GM18861 (cell line): ENCODE data around the gene ANKS1A.
"Not testable (repeated sequence)": the region's sequence is repeated elsewhere in the genome, so short reads cannot be mapped to it uniquely, and the experiment has no call there.

Experiments
- ATAC-seq: cut with Tn5 transposase; IDR thresholded peaks from one replicate; pipeline ENCODE4 v1.9.1; 2021; ENCODE audit not compliant: unreplicated experiment

Gene ANKS1A

DNA sequence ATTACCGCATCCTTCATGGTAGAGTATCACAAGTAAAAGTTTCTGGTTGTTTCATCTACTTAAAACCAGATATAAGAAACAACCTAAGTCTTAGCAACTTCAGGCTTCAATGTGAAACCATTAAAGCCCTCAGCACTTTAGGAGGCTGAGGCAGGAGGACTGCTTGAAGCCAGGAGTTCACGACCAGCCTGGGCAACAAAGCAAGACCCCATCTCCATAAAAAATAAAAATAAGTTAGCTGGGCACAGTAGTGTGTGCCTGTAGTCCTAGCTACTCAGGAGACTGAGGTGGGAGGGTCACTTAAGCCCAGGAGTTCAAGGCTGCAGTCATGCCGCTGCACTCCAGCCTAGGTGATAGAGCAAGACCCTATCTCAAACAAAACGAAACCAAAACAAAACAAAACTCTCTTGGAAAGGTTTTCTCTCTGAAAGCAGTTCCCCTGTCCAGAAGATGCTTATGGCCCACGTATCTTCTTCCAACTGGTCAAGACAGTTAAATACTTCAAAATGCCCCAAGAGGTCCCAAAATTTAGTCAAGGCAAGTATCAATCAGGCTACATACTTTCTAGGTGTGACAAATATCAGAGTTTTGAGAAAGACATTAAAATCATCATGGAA lies 11.1 kb upstream of the ANKS1A start:
- no peak for ATAC-seq

DNA sequence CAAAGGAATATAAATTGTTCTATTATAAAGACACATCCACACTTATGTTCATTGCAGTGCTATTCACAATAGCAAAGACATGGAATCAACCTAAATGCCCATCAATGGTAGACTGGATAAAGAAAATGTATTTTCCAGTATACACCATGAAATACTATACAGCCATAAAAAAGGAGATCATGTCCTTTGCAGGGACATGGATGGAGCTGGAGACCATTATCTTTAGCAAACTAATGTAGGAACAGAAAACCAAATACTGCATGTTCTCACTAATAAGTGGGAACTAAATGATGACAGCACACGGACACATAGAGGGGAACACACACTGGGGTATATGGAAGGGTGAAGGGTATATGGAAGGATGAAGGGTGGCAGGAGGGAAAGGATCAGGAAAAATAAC lies 5.0 kb upstream of the ANKS1A start:
- not testable (repeated sequence) for ATAC-seq

DNA sequence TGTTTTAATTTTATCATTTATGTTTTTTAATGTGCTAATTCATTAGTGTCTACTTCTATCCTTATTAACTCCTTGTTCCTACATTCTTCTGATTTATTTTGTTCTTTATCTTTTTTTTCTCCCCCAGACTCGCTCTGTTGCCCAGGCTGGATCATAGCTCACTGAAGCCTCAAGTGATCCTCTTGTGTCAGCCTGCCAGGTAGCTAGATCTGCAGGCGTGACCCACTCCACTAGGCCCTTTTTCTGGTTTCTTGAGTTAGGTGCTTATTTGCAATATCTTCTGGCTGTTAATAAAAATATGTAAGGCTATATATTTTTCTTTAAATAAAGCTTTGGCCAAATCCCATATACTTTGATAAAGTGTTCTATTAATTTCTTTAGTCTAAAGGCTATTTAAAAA lies 4.1 kb upstream of the ANKS1A start:
- no peak for ATAC-seq

DNA sequence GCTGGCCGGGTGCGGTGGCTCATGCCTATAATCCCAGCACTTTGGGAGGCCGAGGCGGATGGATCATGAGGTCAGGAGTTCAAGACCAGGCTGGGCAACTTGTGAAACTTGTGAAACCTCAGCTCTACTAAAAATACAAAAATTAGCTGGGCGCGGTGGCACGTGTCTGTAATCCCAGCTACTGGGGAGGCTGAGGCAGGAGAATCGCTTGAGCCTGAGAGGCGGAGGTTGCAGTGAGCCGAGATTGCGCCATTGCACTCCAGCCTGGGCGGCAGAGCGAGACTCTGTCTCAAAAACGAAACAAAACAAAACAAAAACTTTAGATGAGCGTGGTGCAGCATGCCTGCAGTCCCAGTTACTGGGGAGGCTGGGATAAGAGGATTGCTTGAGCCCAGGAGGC lies 3.2 kb upstream of the ANKS1A start:
- ATAC-seq: not testable (repeated sequence)

DNA sequence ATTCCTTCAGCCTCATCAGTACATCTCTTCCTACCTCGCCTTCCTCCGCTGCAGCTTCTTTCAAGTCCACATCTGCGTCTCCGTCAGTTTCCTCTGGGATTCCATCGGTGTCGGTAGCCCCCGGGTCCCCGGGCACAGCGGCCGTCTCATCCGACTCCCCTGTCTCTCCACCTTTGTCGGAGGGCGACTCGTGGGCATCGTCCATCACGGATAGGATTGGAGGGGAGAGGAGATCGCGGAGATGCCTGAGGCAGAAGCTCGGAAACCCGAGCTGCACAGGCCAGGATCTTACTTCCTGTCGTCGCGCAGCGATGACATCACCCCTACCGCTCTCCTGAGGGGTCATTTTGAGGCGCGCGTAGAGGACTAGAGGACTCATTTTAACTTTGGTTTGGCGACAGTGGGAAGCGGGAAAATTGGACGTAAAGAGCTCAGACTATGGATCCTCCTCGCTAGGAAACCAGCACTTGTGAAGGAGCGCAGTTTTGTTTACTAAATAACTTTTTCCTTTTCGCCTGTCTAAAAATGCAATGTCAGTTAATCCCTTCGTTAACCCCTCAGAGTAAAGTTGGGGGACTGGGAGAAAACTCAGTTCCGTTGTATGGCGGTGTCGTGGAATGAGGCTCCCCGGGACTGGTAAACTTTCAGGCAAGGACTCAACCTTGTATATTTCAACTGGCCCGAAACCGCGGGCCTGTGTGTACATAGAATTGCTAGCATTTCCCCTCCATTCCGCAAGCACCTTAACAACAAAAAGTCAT lies 1.1 kb upstream of the ANKS1A start, which contains the start of gene TAF11:
Gene TAF11 (minus strand): TSS at position 290 of the 761 bp plus-strand sequence. CDS start 85 bp downstream, at position 205.
- ATAC-seq: peak; percentile 69

DNA sequence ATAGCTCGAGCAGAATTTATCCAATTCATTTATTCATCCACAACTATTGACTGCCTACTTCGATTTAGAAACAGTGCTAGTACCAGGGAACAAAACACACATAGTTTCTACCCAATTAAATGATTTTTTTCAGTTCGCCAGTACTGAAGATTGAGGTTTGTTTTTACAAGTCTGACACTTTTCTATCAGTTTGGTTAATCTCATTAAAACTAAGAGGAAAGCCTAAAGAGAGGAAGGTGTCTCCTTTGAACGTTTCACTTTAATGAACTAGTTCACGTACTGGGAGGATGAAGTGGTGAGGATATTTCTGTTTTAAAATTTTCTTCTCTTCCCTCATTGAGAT lies 570 bp upstream of the ANKS1A start:
- ATAC-seq: no peak

DNA sequence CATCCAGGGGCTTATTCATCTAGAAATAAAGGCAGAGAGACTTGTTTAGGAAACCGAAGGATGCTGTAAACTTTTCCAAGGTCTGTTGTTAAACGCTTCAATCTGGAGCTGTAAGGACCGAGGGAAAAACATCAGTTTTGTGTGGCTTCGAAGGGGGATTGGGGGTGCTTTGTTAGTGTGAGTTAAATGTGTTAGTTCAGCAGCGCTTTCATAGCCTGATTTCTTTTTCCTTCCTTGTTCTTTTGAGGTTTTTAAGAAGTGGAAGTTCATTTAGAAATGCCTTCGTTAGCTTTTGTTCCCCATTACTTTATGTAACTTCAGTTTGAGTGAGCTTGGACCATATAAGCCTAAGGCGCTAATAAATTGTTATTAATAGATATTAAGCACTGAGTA lies 1.5 kb downstream of the ANKS1A start:
- no peak for ATAC-seq

DNA sequence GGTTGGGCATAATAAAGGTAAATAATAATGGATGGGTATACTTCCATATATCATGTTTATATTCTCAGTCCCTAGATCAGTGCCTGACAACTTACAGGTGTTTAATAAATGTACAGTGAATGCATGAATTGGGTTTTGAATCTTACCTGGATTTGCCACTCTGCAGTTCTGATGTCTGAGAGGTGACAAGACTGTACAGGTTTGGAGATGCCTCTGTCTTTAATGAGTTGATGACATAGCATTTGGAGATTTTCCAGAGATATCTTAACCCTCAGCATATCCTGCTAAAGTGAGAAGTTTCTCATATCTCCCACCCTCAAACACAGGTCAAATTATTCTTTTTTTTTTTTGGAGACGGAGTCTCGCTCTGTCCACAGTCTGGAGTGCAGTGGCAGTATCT lies 2.2 kb downstream of the ANKS1A start:
- no peak for ATAC-seq

DNA sequence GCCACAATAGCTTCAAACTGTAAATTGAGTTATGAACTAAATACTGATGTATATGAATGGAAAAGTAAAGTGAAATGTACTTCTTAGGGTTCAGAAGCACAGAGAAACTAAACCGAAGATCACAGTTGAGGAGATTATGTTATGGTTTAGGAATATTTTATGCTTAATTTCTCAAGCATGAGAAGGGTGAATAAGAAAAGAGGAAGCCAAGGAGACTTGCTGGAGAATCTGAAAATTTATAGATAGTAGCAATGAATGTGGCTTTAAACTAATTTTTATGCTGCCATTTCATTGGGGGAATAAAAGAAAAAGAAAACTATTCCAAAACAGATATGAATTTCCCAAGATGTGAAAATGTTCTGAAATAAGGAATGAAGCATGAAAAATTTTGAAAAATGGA lies 5.6 kb downstream of the ANKS1A start:
- no peak for ATAC-seq

DNA sequence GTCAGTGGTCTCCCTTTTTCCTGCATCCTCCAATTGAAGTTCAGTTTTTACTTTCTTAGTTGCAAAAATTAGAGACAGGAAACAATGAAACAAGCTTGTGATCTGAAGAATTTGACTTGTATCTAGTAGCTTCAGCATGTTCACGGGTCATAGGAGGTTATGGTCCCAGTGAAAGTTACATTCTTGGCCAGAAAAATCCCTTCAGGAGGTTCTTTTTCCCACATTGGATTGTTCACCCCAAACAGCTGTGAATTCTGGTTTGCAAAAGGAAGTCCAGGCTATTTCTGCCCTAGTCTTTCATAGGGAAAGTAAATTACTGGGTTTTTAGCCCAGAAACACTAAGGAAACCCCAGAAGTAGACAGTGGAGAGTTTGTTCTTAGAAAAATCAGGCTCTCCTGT lies 8.1 kb downstream of the ANKS1A start:
- no peak for ATAC-seq

DNA sequence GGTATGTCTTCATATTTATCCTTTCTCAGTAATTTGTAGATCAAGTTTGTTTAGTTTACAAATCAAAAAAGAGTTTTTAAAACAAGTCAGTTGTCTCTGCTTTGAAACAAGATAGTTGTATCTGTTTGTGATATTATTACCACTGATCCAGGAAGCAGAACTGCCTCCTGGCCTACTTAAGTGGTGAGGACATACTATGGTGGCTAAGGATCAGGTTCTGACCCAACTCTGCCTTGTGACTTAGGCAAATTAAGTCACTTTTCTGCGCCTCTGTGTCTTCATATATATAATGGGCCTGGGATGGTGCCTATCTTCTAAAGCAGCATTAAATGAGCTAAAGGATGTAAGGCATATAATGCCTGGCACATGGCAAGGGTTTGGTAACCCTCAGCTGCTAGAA lies 8.7 kb downstream of the ANKS1A start:
- no peak for ATAC-seq

DNA sequence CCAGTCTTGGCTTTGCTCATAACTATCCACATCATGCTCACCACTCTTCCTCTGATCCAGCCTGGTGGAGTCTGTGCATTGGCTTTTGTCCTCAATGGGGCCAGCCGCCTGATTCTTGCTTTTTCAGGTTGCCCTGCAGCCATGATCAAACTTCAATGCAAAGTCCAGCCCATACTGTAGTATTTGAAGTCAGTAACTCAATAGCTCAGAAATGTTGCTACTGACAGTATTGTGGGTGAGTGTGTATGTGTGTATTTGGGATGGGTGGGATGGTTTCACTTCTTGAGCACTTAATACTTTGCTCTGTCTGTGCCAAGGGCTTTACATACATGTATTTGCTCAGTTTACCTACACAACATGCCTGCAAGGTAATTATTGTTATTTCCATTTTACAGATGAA lies 10.7 kb downstream of the ANKS1A start:
- ATAC-seq: not testable (repeated sequence)

DNA sequence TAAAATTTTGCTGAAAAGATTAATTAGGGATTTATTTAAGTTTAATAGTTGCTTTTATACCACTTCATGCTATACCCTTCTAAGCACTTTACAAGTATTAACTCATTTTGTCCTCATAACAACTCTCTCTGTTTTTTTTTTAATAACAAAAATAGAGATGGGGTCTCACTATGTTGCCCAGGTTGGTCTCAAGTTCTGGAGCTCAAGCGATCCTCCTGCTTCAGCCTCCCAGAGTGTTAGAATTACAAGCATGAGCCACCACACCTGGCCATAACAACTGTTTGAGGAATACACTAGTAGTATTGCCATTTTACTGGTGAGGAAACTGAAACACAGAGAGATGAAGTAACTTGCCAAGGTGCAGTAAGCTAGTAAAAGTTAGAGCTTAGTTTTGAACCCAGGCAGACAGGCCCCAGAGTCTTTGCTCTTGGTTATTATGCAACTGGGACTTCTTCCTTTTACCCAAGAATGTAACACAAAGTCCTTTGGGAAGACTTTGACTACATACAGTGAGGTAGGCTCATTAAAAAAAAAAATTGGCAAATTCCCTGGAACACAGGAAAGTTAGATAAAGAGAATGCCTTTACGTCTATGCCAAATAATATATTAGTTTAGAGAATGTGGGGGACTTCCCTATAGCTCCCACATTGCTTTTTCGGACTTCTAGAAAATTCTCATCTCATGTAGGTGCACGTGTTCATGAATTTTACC lies 11.4 kb downstream of the ANKS1A start:
- ATAC-seq: no peak

DNA sequence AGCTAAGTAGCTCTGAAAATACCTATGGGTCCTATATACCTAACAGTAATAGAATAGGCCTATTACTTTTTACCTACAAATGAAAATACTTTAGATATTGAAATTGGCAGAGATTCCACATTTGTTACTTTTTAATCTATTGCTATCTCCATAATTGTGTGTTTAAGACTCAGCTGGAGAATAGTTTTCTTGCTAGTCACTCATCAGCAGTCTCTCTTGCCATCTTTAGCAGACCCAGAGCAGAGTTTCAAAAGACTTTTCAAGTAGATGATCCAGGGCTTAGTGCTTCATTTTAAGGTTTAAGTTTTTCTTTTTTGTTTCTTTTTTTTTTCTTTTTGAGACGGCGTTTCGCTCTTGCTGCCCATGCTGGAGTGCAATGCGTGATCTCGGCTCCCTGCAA lies 12.9 kb downstream of the ANKS1A start:
- no peak for ATAC-seq

DNA sequence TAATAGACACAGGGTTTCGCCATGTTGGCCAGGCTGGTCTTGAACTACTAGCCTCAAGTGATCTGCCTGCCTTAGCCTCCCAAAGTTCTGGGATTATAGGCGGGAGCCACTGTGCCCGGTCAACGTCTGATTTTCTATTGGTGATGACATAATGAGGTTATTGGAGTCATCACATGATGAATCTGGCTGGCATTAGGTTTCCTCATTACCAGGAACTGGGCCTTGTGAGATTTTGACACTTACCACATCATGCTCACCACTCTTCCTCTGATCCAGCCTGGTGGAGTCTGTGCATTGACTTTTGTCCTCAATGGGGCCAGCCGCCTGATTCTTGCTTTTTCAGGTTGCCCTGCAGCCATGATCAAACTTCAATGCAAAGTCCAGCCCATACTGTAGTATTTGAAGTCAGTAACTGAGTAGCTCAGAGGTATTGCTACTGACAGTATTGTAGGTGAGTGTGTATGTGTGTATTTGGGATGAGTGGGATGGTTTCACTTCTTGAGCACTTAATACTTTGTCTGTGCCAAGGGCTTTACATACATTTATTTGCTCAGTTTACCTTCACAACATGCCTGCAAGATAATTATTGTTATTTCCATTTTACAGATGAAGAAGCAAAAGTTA lies 16.0 kb downstream of the ANKS1A start:
- ATAC-seq: no peak

DNA sequence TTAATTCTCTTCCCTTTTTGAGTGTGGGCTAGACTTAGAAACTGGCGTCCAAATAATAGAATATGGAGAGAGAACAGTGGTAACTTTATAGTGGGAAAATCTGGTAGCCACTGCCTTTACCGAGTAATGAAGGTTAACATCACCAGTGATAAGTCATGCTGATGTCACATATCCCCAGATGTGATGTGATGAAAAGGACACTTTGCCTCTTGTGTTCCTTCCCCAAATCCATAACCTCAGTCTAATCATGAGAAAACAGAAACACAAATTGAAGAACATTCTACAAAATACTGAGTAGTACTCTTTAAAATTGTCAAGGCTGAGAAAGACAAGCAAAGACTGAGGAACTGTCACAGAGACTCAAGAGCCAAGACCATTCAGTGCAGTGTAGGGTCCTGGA lies 17.8 kb downstream of the ANKS1A start:
- no peak for ATAC-seq

DNA sequence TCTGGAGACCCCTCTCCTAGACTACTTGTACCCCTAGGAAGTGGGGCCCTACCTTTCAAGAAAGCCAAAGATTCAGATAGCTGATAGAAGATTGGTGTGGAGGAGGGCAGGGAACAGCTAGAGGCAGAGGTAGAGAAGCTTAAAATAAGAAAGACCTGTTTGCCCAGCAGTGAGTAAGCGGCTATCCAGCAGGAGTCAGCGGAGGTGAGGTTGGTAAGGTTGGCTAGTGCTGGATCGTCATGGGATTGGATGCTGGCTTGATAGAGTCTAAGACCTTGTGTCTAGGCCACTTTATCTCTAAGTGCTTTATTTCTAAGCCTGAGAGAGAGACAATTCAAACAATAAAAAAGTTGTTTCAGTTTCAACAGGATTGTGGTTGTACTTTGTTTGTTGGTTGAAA lies 19.1 kb downstream of the ANKS1A start:
- no peak for ATAC-seq

DNA sequence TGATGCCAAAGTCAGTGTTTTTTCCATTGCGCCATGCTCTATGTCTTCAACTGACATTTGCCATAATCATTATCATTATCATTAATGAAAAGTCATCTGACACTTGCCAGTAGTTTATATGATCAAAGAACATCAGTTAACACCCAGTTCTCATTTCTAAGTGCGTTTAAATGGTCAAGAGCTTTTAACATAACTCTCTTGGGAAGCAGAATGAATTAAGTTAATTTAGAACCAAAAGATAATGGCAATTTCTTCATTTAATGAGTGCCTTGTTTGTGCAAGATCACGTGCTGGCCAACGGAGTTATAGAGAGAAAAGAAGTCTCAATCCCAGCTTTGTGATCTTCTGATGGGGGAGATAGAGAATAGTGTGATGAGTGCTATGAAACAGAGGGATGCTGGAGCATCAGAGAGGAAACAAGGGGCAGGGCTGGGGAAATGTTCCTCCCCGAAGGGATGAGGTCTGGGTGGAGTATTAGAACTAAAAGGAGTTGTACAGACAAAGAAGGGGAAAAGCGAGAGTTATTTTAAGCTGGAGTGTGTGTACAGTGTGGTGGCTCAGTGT lies 20.3 kb downstream of the ANKS1A start:
- no peak for ATAC-seq

DNA sequence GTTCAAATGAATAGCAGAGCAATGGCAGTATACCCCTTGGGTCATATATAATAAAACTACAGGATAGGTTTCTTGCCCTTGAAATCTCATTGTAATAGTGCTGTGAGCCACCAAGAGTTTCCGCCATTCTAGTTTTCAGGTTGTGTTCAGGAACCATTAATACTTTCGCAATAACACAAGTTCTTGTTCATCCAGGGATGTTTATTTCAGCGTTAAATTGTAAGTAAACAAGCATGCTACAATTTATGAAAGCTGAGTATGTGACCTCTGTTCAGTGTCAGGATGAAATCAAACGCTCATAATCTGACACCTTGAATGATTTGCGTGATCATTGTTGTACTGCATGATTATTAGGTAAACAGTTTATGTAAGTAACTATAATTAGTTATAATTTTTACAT lies 22.8 kb downstream of the ANKS1A start:
- ATAC-seq: no peak

DNA sequence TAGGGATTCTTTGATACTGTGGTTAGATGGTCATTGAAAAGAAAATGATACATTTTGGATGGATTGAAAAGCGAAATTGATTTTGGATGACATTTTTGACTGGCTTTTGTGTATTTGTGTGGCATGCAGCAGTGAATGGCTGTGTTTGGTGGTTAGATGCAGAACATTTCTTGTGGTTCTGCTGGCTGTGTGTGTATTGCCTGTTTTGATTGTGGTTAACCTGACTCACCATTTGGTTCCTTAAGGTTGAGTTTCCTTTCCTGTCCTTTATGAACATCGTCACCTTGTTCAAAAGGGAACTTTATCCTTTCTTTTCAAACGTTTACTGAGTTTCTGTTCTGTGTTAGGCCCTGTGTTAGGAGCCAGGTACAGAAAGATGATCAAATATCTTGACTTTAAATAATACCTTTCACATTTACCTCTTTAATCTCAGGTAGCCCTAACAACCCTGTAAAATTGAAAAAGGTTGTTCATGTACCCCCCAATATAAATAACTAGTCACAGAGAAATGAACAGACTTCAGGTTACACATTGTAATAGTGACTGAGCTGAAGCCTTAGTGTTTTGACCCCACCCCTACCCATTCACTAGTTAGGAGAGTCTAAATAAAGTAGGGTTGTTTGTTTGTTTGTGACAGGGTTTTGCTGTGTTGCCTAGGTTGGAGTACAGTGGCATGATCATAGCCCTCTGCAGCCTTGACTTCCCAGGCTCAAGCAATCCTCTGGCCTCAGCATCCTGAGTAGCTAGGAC lies 23.8 kb downstream of the ANKS1A start:
- peak; percentile 68 for ATAC-seq

DNA sequence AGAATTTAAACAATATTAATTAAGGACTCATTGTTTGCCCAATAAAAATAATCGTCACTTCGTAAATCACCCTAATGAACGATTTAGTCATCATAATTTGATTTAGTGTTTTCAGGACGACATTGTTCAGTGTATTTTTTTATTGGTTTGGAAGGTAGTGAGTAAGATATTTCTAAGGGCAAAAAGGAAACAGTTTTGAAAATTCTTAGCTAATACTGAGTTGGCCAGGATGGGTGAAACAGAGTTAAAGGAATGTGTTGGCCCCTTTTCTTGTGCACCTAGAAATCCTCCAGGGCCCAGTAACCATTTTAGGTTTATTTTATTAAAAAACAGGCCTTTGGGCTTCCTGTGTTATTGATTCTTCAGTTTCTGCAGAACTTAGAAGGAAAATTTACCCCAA lies 25.3 kb downstream of the ANKS1A start:
- no peak for ATAC-seq
